NCI-H82 treated with DMSO at 0.1 percent for 48 hours (cell line): ENCODE measurements around the gene MYCBP2.
"Not testable (repeated sequence)": the region's sequence is repeated elsewhere in the genome, so short reads cannot be mapped to it uniquely, and the experiment has no call there.

Experiments used
- DNase-seq: peaks from one replicate; lab custom pipeline; 2025; ENCODE audit not compliant: unreplicated experiment; lab: John Stamatoyannopoulos, UW

MYCBP2 gene

DNA sequence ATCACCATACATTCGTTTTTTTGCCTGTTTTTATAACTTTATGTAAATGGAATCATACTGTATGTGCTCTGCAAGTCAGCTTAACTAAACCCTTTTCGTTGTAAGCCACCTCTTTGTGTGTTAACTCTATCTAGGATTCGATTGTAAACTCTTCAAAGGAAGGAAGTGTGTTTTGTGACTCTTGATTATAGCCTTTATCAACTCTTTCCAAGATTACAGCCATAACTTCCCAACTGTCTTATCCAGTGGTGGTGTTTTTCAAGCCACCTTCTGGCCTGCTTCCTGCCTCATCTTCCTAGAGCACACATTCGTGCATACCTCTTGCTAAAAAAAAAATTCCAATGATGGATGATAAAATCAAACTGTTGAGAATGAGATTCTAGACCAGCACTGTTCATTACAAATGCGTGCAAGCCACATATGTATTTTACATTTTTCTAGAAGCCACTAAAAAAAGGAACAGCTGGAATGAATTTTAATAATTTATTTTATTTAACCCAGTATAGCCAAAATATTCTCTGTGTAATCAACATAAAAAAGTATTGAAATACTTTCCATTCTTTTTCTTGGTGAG lies 287.9 kb downstream of the MYCBP2 start:
- DNase-seq: no peak

- DNase-seq: no peak
Observed at GRCh38 chr13:77036279-77036678, 290.6 kb downstream of the MYCBP2 start.

DNA sequence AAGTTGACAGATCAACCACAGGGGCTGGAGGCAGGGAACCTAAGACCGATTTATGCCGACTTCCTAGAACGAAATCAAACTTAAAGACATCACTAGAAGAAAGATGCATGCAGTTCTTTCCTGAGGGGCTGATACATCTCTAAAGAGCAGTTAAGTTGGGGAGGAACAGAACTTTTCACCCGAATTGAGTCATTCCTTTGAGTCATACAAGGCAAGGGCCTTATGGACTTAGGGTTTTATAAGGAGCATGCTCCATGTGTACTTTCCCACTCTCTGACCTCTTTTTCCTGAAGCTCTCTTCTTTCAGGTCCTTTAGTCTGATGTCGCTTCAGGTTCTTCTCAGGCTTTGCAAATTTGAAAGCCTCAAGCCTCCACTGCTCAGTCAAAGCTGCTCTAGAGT lies 292.0 kb downstream of the MYCBP2 start:
- no peak for DNase-seq

DNA sequence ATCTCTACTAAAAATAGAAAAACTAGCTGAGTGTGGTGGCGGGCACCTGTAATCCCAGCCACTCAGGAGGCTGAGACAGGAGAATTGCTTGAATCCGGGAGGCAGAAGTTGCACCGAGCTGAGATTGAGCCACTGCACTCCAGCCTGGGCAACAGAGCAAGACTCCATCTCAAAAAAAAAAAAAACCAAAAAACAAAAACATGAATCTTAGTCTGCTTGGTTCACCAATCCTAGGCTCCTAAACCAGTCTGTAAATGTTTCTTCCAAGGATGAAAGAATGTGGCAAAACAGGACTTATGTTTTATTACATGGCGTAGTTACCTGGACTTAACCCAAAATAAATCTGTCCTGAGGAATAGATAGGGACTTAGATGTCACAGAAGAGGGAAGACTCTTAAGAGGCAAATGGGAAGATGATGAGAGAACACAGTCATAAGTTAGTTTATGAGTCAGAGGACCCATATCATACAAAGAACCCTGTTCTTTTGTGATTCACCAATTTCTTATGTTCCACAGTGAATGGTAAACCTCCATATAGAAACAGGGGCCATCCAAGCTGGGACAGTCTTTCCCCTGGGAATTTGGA lies 293.1 kb downstream of the MYCBP2 start:
- no peak for DNase-seq

DNA sequence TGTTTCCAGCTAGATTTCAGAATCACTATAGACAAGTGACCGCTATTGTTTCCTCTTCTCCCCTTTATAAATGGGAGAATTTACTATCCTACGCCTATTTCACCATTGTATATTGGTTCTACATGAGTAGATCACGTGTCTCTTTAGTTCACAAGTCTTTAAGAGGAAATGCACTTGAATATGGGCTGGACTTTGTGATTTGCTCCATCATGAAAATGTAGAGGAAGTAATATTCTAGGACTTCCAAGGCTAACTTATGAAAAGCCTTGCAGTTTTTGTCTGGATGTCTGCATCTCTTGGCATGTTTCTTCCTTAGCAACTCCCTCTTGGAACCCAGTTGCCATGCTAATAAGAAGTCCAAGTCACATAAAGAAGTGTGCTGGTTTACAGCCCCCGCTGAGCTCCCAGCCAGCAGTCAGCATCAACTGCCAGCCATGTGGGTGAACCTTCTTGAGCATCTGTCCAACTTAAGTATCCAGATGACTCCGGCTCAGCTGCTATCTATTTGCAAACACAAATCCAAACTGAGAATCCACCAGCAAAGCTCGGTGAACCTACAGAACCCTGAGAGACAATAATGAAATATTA lies 295.1 kb downstream of the MYCBP2 start:
- peak; percentile 36 for DNase-seq

GRCh38 chr13:77029436-77029835 lies 297.5 kb downstream of the MYCBP2 start:
- no peak for DNase-seq

DNA sequence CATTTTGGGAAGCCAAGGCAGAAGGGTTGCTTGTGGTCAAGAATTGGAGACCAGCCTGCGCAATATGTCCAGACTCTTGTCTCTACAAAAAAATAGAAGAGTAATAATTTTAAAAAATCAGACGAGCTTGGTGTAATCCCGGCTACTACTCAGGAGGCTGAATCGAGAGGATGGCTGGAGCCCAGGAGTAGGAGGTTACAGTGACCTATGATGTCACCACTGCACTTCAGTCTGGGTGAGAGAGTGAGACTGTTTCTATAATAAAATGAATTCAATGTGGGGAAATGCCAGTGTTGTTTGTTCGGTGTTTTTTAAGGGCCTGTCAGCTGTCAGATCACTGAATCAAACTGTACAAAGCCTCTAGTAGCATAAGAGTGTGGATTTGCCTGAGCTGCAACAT lies 298.7 kb downstream of the MYCBP2 start:
- DNase-seq: no peak

DNA sequence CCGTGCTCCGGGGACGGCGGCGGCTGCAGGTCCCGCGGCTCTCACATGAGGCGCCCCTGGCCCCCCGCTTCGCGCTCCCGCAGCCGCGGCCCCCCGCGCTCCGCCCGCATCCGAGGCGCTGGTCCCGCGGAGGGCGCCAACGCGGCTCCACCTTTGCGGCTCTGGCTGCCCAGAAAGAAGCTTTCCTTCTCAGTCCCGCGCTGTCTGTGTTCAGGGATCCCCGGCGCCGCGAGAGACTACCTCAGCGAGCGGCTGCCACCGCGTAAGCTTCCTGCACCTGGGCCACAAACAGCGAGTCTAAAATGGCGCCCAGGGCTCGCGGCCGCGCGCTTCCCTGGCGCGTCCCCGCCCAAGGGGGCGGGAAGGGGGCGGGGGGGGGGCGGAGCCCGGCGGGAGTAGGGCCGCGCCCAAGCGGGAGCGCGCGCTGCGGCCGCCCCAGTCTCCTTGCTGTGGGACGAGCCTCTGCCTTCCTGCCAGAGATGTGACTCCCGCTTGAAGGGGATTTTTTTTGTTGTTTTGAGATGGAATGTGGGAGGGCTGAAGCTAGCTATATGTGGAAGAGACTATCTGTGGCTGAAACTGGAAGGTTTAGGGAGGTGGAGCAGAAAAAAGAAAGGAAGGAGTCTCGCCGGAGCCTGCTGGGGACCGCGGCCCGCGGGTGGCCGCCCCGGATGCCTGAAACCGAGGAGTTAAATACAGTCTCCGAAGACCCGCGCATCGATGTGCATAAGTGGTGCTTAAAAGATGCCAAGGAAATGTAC lies 299.9 kb downstream of the MYCBP2 start, which contains the start of gene FBXL3:
TSS of gene FBXL3 (minus strand) at position 299 of the 761 bp plus-strand sequence. CDS start 5,299 bp downstream, outside the sequence.
- DNase-seq: peak; percentile 84

- peak; percentile 43 for DNase-seq
Observed at GRCh38 chr13:77026255-77026860, 300.5 kb downstream of the MYCBP2 start.

DNA sequence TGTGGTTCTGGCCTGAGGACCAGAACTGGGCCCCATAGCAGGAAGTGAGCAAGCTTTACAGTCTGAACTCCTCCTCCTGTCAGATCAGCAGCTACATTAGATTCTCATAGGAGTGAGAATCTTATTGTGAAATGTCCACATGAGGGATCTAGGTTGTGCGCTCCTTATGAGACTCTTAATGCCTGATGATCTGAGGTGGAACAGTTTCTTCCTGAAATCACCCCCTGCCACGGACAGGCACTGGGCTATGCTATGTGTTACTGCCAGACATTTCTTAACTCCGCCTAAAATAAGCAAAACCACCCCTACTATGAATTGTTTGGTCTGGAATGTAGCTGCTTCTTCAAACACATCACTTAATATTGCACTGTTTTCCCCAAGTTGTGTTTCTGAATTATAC lies 304.6 kb downstream of the MYCBP2 start:
- no peak for DNase-seq

DNA sequence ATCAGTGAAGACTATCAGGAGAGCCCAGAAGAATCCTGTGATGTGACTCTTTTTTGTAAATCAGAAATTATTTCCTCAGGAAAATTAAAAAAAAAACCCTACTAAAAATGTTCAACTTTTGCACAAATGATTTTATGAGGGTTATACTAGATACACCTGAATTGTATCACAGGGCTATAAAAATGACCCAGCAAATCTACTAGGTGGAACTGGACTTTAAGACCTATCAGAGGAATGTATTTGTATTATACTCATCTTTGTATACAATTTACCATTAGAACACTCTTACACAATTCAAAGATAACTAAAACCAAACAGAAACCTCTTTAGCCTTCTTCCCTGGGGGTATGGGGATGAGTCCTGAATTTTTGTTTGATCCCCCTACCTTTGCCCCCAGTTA lies 307.1 kb downstream of the MYCBP2 start:
- DNase-seq: no peak

DNA sequence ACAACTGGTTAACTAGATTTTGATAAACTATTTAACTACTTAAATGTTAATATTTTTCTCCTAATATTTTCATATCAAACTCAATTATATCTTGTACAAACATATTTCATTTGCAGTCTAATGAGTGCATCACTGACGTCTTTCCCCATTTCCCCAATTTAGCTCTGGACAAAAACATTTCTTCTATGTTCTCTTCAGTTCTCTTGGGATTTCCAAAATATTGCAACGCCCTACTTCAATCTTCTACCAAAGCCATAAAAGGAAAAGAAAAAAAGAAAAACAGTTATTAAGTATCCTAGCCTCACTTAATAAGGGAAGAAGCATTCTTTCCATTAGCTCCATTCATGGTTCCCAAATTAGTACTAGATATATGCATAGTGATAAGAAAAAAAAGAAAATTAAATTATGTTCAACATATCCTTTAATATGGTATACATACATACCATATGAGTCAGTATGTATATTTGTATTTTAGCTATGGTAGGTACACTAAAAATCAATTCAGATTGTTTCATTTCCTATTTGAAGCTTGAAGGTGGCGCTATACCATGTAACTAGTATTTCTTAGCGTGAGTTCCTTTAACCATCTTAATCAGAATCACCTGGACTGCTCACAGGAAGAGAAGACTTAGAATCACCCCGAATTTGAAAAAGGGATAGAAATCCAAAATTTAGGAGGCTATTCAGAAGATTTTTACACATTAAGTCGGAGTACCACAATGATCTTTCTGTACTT lies 309.8 kb downstream of the MYCBP2 start:
- DNase-seq: no peak

DNA sequence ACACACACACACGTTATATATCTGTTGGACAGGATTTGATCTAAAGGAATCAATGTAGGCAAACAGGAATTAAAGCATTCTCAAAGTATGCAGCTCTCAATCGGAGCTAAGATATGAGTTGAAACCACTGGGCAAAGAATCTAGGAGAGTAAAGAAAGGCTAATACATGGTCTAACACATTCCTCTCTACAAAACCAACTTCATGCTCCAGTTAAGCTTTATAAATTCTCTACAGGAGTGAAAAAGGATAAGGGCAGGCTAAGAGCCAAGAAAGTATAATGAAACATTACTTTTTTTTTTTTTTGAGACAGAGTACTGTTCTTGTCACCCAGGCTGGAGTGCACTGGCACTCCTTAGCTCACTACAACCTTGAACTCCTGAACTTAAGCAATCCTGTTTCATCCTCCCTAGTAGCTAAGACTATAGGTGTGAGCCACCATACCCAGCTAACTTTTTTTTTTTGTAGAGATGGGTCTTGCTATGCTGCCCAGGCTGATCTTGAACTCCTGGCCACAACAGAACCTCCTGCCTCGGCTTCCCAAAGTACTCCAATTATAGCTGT lies 310.6 kb downstream of the MYCBP2 start:
- DNase-seq: no peak

- DNase-seq: no peak
Observed at GRCh38 chr13:77014906-77015685, 311.8 kb downstream of the MYCBP2 start.

DNA sequence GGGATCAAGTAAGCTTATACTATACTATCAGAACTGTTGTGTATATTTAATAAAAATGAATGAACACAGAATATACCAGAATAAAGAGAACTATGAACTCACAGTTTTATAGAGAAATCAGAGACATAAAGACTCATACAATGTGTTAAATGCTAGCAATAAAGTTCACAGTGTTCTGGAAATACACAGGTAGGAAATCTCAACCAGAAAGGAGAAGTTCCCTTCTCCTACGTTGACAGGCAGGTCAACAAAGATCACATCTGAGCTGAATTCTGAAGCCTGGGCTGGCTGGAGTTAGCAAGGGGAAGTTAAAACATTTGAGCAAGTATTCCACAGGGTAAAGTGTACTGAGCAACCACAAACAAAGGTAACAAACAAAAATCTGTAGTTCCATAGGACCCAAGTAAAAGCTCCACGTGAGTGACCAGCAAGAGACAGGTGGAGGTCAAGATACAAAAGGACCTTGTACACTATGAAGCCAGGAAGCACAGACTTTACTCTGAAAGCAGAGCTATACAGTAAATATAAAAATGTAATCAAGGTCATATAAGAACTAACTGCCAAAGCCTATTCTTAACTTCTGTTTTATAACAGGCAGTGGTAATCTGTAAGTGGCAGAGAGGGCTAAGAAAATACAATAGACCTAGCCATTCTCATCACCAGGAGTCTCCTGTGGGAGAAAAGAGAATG lies 312.9 kb downstream of the MYCBP2 start:
- no peak for DNase-seq

GRCh38 chr13:77009719-77010118 lies 317.2 kb downstream of the MYCBP2 start:
- DNase-seq: not testable (repeated sequence)

DNA sequence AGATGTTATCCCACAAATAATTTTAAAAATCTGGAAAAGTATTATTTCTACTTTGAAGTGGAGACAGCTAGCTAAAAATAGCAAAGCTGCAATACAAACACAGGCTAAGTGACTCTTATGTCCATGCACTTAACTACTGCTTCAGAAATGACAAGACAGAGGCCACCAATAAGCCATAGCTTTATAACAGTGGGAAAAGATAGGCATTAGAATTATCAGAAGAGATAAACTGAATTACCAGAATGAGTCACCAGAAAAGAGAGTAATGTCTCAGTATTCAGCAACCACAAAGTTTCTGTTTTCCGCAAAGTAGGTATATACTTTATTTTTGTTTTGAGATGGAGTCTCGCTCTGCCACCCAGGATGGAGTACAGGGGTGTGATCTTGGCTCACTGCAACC lies 317.9 kb downstream of the MYCBP2 start:
- no peak for DNase-seq

GRCh38 chr13:77008337-77008736 lies 318.6 kb downstream of the MYCBP2 start:
- DNase-seq: not testable (repeated sequence)

- DNase-seq: peak; percentile 38
Observed at GRCh38 chr13:77002590-77003190, 324.2 kb downstream of the MYCBP2 start.
